Prostate gland (tissue), 2 donors: ENCODE results near the gene BCAN. TPM values are rescaled to one million over a fixed set of nuclear protein-coding genes. Genes with fewer than 3 reads are reported as not detected.

Source experiments
- DNase-seq: peaks from one replicate; pipeline ENCODE4 v3.0.0-alpha.2; 2019; ENCODE audit warnings: low spot score
- H3K27ac ChIP-seq, 2 donors: fragments of 200-600 bp; sonication (generic); 2 replicates each; pipeline ENCODE4 v1.5.1; 2017 to 2019
- H3K27me3 ChIP-seq: fragments of 200-600 bp; sonication (generic); replicated peaks from 2 replicates; pipeline ENCODE4 v1.5.1; 2019; ENCODE audit not compliant: insufficient read depth
- H3K36me3 ChIP-seq, 2 donors: fragments of 200-600 bp; sonication (generic); 1 replicate in 1 of 2; 2 replicates in 1 of 2; pipeline versions ENCODE4 v1.5.1 to v1.8.1; 2017 to 2019
- H3K4me1 ChIP-seq: fragments of 200-600 bp; sonication (generic); replicated peaks from 2 replicates; pipeline ENCODE4 v1.5.1; 2019
- H3K4me3 ChIP-seq, 2 donors: fragments of 200-600 bp; sonication (generic); 2 replicates each; pipeline ENCODE4 v1.5.1; 2017 to 2019
- H3K9me3 ChIP-seq: fragments of 200-600 bp; sonication (generic); 2 replicates; pipeline ENCODE4 v1.5.1; 2017
- POLR2A ChIP-seq: fragments of 450-650 bp; IDR thresholded peaks from one replicate; pipeline ENCODE4 v1.6.1; 2016; ENCODE audit warnings: antibody characterized with exemption, mild to moderate bottlenecking
- POLR2AphosphoS5 ChIP-seq: sonication (generic); formaldehyde crosslinking; IDR thresholded peaks from one replicate; pipeline ENCODE4 v1.6.1; 2017; ENCODE audit warnings: antibody characterized with exemption
- WGBS: methylation state at CpG from one replicate; pipeline ENCODE4 v1.1.5; 2018; 5-methylcytosine and 5-hydroxymethylcytosine counted together
- intact Hi-C: fragments of 100-400 bp; cut with DNase I; formaldehyde crosslinking; loops from one replicate; pipeline ENCODE4 v1.14.2; 2022
- total RNA-seq, 2 donors: library from RNA; depleted of rRNA; stranded (reverse); fragments of >200 nt; gene quantifications; one replicate each; pipeline ENCODE4 v1.1.0, GENCODE V29; 2016
- TF ChIP-seq, protein P1 (sequence below), 4 experiments: fragments of 200-600 bp in 2 of 4; fragments of 450-650 bp in 2 of 4; sonication (generic) in 2 of 4; IDR thresholded peaks; 1 replicate in 3 of 4; 2 replicates in 1 of 4; pipeline ENCODE4 v1.5.1; 2016 to 2019; ENCODE audit warnings: antibody characterized with exemption in 4 of 4, mild to moderate bottlenecking in 2 of 4, moderate library complexity in 2 of 4

BCAN gene
- total RNA-seq, 2 donors from 2014 or later, result 4.9 TPM; not detected in 1

- no peak for DNase-seq
- Histone ChIP-seq H3K9me3 (no peaks in the 10 kb centered on the region), H3K4me1 (peaks cover 2% of the 10 kb centered on the region), H3K4me3 (no peak overlapping the region), H3K36me3 (no peaks in the 10 kb centered on the region), H3K27ac (no peak overlapping the region), H3K27me3 (no peaks in the 10 kb centered on the region)
- intact Hi-C loops, result no loop called here
- 75% methylated on average over 3 of the region's 3 CpGs for WGBS
- TF ChIP-seq POLR2A (no peak), POLR2AphosphoS5 (no peak)
- TF ChIP-seq, protein P1, sequence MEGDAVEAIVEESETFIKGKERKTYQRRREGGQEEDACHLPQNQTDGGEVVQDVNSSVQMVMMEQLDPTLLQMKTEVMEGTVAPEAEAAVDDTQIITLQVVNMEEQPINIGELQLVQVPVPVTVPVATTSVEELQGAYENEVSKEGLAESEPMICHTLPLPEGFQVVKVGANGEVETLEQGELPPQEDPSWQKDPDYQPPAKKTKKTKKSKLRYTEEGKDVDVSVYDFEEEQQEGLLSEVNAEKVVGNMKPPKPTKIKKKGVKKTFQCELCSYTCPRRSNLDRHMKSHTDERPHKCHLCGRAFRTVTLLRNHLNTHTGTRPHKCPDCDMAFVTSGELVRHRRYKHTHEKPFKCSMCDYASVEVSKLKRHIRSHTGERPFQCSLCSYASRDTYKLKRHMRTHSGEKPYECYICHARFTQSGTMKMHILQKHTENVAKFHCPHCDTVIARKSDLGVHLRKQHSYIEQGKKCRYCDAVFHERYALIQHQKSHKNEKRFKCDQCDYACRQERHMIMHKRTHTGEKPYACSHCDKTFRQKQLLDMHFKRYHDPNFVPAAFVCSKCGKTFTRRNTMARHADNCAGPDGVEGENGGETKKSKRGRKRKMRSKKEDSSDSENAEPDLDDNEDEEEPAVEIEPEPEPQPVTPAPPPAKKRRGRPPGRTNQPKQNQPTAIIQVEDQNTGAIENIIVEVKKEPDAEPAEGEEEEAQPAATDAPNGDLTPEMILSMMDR (IDR thresholded peaks at IDR 0.05), result no peak
Measured at GRCh38 chr1:156594190-156594589, 47.7 kb upstream of the BCAN start.

DNA sequence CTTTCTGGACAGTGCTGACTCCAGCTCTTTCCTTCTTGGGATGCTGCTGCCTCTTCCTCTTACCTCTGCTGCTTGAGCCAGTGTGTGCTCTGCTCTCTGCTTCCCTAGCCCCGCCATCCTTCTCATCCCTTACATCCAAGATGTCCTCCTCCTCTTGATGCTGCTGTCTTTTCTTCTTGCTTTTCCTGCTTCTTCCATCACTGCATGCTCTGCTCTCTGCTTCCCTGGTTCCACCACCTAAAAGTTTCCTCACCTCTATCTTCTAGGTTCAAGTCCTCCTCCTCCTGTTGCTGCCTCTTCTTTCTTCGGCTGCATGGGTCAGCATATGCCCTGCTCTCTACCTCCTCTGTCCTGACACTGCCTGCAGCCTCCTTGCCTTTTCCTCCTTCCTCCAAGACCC lies 46.9 kb upstream of the BCAN start:
- 89% methylated on average over 2 of the region's 2 CpGs for WGBS
- Histone ChIP-seq H3K36me3 (no peaks in the 10 kb centered on the region), H3K9me3 (no peaks in the 10 kb centered on the region), H3K4me1 (peaks cover 2% of the 10 kb centered on the region), H3K27ac (no peak overlapping the region), H3K27me3 (no peaks in the 10 kb centered on the region), H3K4me3 (no peak overlapping the region)
- no peak for DNase-seq
- intact Hi-C loops, result no loop called here
- TF ChIP-seq, protein P1 (IDR thresholded peaks at IDR 0.05), result no peak

- intact Hi-C loops, result no loop called here
- Histone ChIP-seq H3K9me3 (no peaks in the 10 kb centered on the region), H3K27me3 (no peaks in the 10 kb centered on the region), H3K36me3 (no peaks in the 10 kb centered on the region), H3K27ac (no peak overlapping the region), H3K4me3 (no peak overlapping the region), H3K4me1 (no peaks in the 10 kb centered on the region)
- WGBS, result 74% methylated on average over 3 of the region's 3 CpGs
- no peak for DNase-seq
- TF ChIP-seq, protein P1 (IDR thresholded peaks at IDR 0.05), result no peak
Measured at GRCh38 chr1:156596426-156596825, 45.5 kb upstream of the BCAN start.

DNA sequence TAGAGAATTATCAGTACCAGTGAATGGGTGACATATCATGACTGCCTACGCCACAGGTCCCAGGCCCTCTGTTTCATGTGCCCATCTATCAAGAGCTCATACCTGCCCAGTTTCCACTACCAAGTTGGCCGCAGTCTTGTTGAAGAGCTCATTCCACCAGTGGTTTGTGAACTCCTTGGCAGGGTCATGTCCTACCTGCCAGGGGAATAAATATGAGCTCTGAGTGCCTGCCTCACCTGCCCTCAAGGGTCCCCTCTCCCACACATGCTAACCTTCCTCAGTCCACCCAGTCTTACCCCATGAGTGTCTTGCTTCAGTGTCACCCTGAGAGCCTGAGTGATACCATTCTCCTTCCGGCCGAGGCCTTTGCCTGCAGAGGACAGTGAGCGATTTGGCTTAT lies 43.8 kb upstream of the BCAN start:
- no peak for DNase-seq
- Histone ChIP-seq H3K27me3 (no peaks in the 10 kb centered on the region), H3K9me3 (no peaks in the 10 kb centered on the region), H3K27ac (no peak overlapping the region), H3K36me3 (no peaks in the 10 kb centered on the region), H3K4me1 (no peaks in the 10 kb centered on the region), H3K4me3 (no peak overlapping the region)
- intact Hi-C loops, result no loop called here
- TF ChIP-seq, protein P1 (IDR thresholded peaks at IDR 0.05), result no peak
- TF ChIP-seq POLR2AphosphoS5 (no peak), POLR2A (no peak)
- WGBS, result 93% methylated on average over 5 of the region's 5 CpGs

DNA sequence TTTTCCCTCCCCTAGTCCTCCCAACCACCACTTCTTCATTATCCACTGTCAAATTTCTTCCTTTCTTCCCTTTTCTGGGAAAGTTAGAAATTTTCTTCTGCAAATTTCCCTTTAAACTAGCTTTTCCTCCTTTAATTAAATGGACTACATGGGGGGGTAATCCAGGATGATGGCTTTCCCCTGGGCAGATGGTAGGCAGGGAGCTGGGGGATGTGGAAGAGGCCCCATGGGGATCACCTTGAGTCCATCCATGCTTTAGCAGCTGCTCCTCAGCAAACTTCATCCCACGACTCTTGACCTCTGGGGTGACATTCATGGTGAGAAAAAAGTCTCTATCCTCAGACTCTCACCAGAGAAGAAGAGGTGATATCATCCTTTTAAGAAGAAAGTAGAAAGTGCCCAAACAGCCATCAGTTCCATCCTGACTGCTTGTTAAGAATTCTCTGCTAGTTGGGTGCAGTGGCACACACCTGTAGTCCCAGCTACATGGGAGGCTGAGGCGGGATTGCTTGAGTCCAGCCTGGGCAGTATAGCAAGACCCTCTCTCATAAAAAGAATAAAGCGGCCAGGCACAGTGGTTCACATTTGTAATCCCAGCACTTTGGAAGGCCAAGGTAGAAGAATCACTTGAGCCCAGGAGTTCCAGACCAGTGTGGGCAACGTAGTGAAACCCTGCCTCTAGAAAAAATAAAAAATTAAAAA lies 43.0 kb upstream of the BCAN start:
- H3K4me3 ChIP-seq, result no peak overlapping the region
- TF ChIP-seq, protein P1 (IDR thresholded peaks at IDR 0.05), result no peak
- TF ChIP-seq POLR2AphosphoS5 (no peak), POLR2A (no peak)
- no peaks in the 10 kb centered on the region for H3K4me1 ChIP-seq
- intact Hi-C loops, result no loop called here
- 90% methylated on average over 4 of the region's 4 CpGs for WGBS
- no peak overlapping the region for H3K27ac ChIP-seq
- H3K36me3 ChIP-seq, result no peaks in the 10 kb centered on the region
- DNase-seq, result no peak
- no peaks in the 10 kb centered on the region for H3K9me3 ChIP-seq
- H3K27me3 ChIP-seq, result no peaks in the 10 kb centered on the region
